ENCODE measurements around the gene CYTIP.
"Not testable (repeated sequence)": the region's sequence is repeated elsewhere in the genome, so short reads cannot be mapped to it uniquely, and the experiment has no call there.

Gene CYTIP

GRCh38 chr2:157368508-157368907 lies 75.4 kb downstream of the CYTIP start:
- DNase-seq (ENCODE audit: low read depth), result not testable (repeated sequence)

GRCh38 chr2:157367704-157368103 lies 76.2 kb downstream of the CYTIP start:
- DNase-seq (ENCODE audit: low read depth), result no peak
